ENCODE data around the gene SLC36A2. TPM values are rescaled to one million over a fixed set of nuclear protein-coding genes. Genes with fewer than 3 reads are reported as not detected.

The SLC36A2 gene
- total and polyA plus RNA-seq, 2 donors (not counting 1 experiment from before 2014, with no cell fraction given) = not detected

GRCh38 chr5:151348789-151349188 lies 1.4 kb upstream of the SLC36A2 start:
- H4K20me1 ChIP-seq (ENCODE audit: control insufficient read depth, extremely low read depth, insufficient read depth, low read length) = no peaks in the 10 kb centered on the region
- no peaks in the 10 kb centered on the region for H3K9me3 ChIP-seq (ENCODE audit: control insufficient read depth, insufficient read depth, low read depth, low read length)
- H3K4me3 ChIP-seq (replicated peaks in 1 of 4; ENCODE audit: control extremely low read depth in 1 of 4, insufficient read depth in 1 of 4, low read depth in 3 of 4, low read length in 4 of 4) = no peak overlapping the region
- no peaks in the 10 kb centered on the region for H3K36me3 ChIP-seq (ENCODE audit: control insufficient read depth, insufficient read depth, low read length)
- H3K4me1 ChIP-seq (ENCODE audit: control insufficient read depth, extremely low read depth, insufficient read depth, low read length) = no peaks in the 10 kb centered on the region
- H3K27me3 ChIP-seq (ENCODE audit: control insufficient read depth, insufficient read depth, low read length) = peaks cover 3% of the 10 kb centered on the region
- DNase-seq (ENCODE audit: low read depth in 2 of 2) = no peak
- H3K4me2 ChIP-seq (ENCODE audit: extremely low read depth, insufficient read depth, low read length) = no peak overlapping the region
- no peak overlapping the region for H3K27ac ChIP-seq (ENCODE audit: insufficient read depth, low read length)
- H3K79me2 ChIP-seq (ENCODE audit: control insufficient read depth, insufficient read depth, low read length) = no peaks in the 10 kb centered on the region
- H3K9ac ChIP-seq (ENCODE audit: insufficient read depth, low read length) = no peak overlapping the region
- no peak overlapping the region for H2AFZ ChIP-seq (ENCODE audit: low read length)
- no peak for TF ChIP-seq CTCF (conservative IDR thresholded peaks at IDR 0.05 in 1 of 2, IDR thresholded peaks at IDR 0.05 in 1 of 2; ENCODE audit: low read depth in 1 of 2, low read length in 2 of 2)
- TF ChIP-seq EZH2 (IDR thresholded peaks at IDR 0.05; ENCODE audit: low read length, missing control alignments) = no peak

- Histone ChIP-seq H3K9me3 (ENCODE audit: control insufficient read depth, insufficient read depth, low read depth, low read length) (no peaks in the 10 kb centered on the region), H3K27me3 (ENCODE audit: control insufficient read depth, insufficient read depth, low read length) (peaks cover 3% of the 10 kb centered on the region), H3K36me3 (ENCODE audit: control insufficient read depth, insufficient read depth, low read length) (no peaks in the 10 kb centered on the region), H3K27ac (ENCODE audit: insufficient read depth, low read length) (no peak overlapping the region), H3K79me2 (ENCODE audit: control insufficient read depth, insufficient read depth, low read length) (no peaks in the 10 kb centered on the region), H3K4me3 (replicated peaks in 1 of 4; ENCODE audit: control extremely low read depth in 1 of 4, insufficient read depth in 1 of 4, low read depth in 3 of 4, low read length in 4 of 4) (no peak overlapping the region), H2AFZ (ENCODE audit: low read length) (no peak overlapping the region), H3K4me1 (ENCODE audit: control insufficient read depth, extremely low read depth, insufficient read depth, low read length) (no peaks in the 10 kb centered on the region), H3K4me2 (ENCODE audit: extremely low read depth, insufficient read depth, low read length) (no peak overlapping the region), H4K20me1 (ENCODE audit: control insufficient read depth, extremely low read depth, insufficient read depth, low read length) (no peaks in the 10 kb centered on the region), H3K9ac (ENCODE audit: insufficient read depth, low read length) (no peak overlapping the region)
- DNase-seq (ENCODE audit: low read depth in 2 of 2) = peak; percentile 20 to 28
- TF ChIP-seq CTCF (conservative IDR thresholded peaks at IDR 0.05 in 1 of 2, IDR thresholded peaks at IDR 0.05 in 1 of 2; ENCODE audit: low read depth in 1 of 2, low read length in 2 of 2) = no peak
- no peak for TF ChIP-seq EZH2 (IDR thresholded peaks at IDR 0.05; ENCODE audit: low read length, missing control alignments)
Measured at GRCh38 chr5:151345808-151346478, 1.4 kb downstream of the SLC36A2 start.

GRCh38 chr5:151345187-151345807 lies 2.1 kb downstream of the SLC36A2 start:
- no peak overlapping the region for H3K4me2 ChIP-seq (ENCODE audit: extremely low read depth, insufficient read depth, low read length)
- DNase-seq (ENCODE audit: low read depth in 2 of 2) = no peak

More at GRCh38 chr5:151345187-151345807, 2.1 kb downstream of the SLC36A2 start:
- Histone ChIP-seq H3K27ac (ENCODE audit: insufficient read depth, low read length) (no peak overlapping the region), H2AFZ (ENCODE audit: low read length) (no peak overlapping the region), H3K9ac (ENCODE audit: insufficient read depth, low read length) (no peak overlapping the region), H3K79me2 (ENCODE audit: control insufficient read depth, insufficient read depth, low read length) (no peaks in the 10 kb centered on the region), H3K9me3 (ENCODE audit: control insufficient read depth, insufficient read depth, low read depth, low read length) (no peaks in the 10 kb centered on the region), H3K27me3 (ENCODE audit: control insufficient read depth, insufficient read depth, low read length) (peaks cover 3% of the 10 kb centered on the region), H4K20me1 (ENCODE audit: control insufficient read depth, extremely low read depth, insufficient read depth, low read length) (no peaks in the 10 kb centered on the region), H3K36me3 (ENCODE audit: control insufficient read depth, insufficient read depth, low read length) (no peaks in the 10 kb centered on the region), H3K4me1 (ENCODE audit: control insufficient read depth, extremely low read depth, insufficient read depth, low read length) (no peaks in the 10 kb centered on the region), H3K4me3 (replicated peaks in 1 of 4; ENCODE audit: control extremely low read depth in 1 of 4, insufficient read depth in 1 of 4, low read depth in 3 of 4, low read length in 4 of 4) (no peak overlapping the region)
- no peak for TF ChIP-seq CTCF (conservative IDR thresholded peaks at IDR 0.05 in 1 of 2, IDR thresholded peaks at IDR 0.05 in 1 of 2; ENCODE audit: low read depth in 1 of 2, low read length in 2 of 2)
- TF ChIP-seq EZH2 (IDR thresholded peaks at IDR 0.05; ENCODE audit: low read length, missing control alignments) = no peak
